HepG2 (cell line): ENCODE data around the gene WNT5A.

ENCODE experiments used
- POLR2A ChIP-seq, 2 experiments: IDR thresholded peaks; 2 replicates each; pipeline ENCODE4 v1.6.1; 2011; ENCODE audit warnings: low read depth in 2 of 2, low read length in 2 of 2, mild to moderate bottlenecking in 1 of 2, moderate library complexity in 1 of 2; ENCODE audit not compliant: insufficient read depth in 1 of 2
- ZNF558 ChIP-seq: sonication (generic); formaldehyde crosslinking; IDR thresholded peaks from 2 replicates; pipeline ENCODE4 v1.9.0; 2022; ENCODE audit warnings: mild to moderate bottlenecking, missing genetic modification reagents, borderline replicate concordance
- TF ChIP-seq, protein P1 (sequence below): IDR thresholded peaks from 2 replicates; pipeline ENCODE4 v1.6.1; 2016; ENCODE audit warnings: missing compliant biosample characterization, missing genetic modification reagents, borderline replicate concordance

DNA sequence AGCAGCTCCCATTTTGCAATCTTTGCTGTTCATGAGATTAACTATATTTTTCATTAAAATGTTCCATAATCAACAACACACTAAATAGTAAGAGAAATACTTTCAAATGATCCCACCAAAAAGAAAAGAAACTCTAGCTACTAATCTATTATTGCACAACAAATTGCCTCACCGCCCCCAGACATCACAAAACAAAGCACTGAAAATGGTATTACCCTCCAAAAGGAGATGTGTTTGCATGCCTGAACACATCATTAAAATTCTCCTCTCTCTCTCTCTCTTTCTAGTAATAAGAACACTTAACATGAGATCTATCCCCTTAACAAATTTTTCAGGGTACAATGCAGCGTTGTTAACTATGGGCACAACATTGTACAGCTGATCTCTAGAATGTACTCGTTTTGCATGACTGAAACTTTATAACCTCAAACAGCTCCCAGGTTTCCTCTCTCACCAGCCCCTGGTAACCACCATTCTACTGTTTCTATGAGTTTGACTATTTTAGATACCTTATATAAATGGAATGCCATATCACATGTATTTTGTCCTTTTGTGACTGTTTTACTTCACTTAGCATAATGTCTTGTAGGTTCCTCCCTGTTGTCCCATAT is 33.1 kb downstream of the WNT5A start:
- TF ChIP-seq POLR2A (IDR thresholded peaks at IDR 0.05; ENCODE audit: insufficient read depth in 1 of 2, low read depth in 2 of 2, low read length in 2 of 2) (no peak), ZNF558 (CRISPR knock-in tag) (no peak)
- TF ChIP-seq, protein P1, sequence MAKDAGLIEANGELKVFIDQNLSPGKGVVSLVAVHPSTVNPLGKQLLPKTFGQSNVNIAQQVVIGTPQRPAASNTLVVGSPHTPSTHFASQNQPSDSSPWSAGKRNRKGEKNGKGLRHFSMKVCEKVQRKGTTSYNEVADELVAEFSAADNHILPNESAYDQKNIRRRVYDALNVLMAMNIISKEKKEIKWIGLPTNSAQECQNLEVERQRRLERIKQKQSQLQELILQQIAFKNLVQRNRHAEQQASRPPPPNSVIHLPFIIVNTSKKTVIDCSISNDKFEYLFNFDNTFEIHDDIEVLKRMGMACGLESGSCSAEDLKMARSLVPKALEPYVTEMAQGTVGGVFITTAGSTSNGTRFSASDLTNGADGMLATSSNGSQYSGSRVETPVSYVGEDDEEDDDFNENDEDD (CRISPR knock-in tag), result no peak
